ENCODE measurements around the gene MED27. TPM values are rescaled to one million over a fixed set of nuclear protein-coding genes. Genes with fewer than 3 reads are reported as not detected.

Gene MED27
- total and polyA plus RNA-seq, 9 of the 15 experiments (the other 6 are each of a cell fraction or from before 2014, with no cell fraction given), result 24.4 to 91.0 (median 36.1) TPM

GRCh38 chr9:131950487-131950886, 129.2 kb downstream of the MED27 start:
- ATAC-seq (no peak), DNase-seq (ENCODE audit: extremely low read depth in 1 of 4, low spot score in 3 of 4) (no peak), FAIRE-seq (no peak)
- no peaks in the 10 kb centered on the region for H3K79me2 ChIP-seq (ENCODE audit: control insufficient read depth, insufficient read depth, low read length)
- no peak overlapping the region for H3K4me2 ChIP-seq (ENCODE audit: insufficient read depth, low read length)
- no peak overlapping the region for H2AFZ ChIP-seq (ENCODE audit: low read depth, low read length)
- no peaks in the 10 kb centered on the region for H4K20me1 ChIP-seq (replicated peaks; ENCODE audit: control insufficient read depth, insufficient read depth, low read length)
- H3K9ac ChIP-seq (ENCODE audit: insufficient read depth in 1 of 2, low read depth in 2 of 2, low read length in 2 of 2), result no peak overlapping the region
- no peaks in the 10 kb centered on the region; the same call in 2 of the 3 replicates for H3K36me3 ChIP-seq (ENCODE audit: control insufficient read depth, insufficient read depth, low read length)
- H3K27ac ChIP-seq (ENCODE audit: extremely low read depth, low read depth, low read length), result no peak overlapping the region
- POLR2A ChIA-PET, result no interaction called here
- BruUV-seq (replicated peaks), result no TSS peak
- WGBS (ENCODE audit: insufficient coverage, low coverage, missing lambda C conversion rate), result 75% methylated on average over 9 of the region's 9 CpGs
- in situ Hi-C loops (cut with MboI) (no loop called here), intact Hi-C loops (cut with micrococcal nuclease) (no loop called here)
- CTCF ChIA-PET (ENCODE audit: low intra/inter-chr PET ratio), result no interaction called here
- H3K27me3 ChIP-seq (ENCODE audit: control insufficient read depth in 2 of 2, insufficient read depth in 2 of 2, low read length in 2 of 2), result no peaks in the 10 kb centered on the region
- no peaks in the 10 kb centered on the region for H3K9me1 ChIP-seq (ENCODE audit: control insufficient read depth, insufficient read depth, low read length)
- H3K4me3 ChIP-seq, result no peak overlapping the region
- H3K9me3 ChIP-seq (replicated peaks; ENCODE audit: control insufficient read depth, insufficient read depth, low read depth, low read length), result no peaks in the 10 kb centered on the region
- H3K4me1 ChIP-seq (replicated peaks in 1 of 2; ENCODE audit: control insufficient read depth in 2 of 2, insufficient read depth in 2 of 2, low read length in 2 of 2), result no peaks in the 10 kb centered on the region
- no peak for TF ChIP-seq NFIX (CRISPR knock-in tag; IDR thresholded peaks at IDR 0.05; ENCODE audit: low read depth)
- no peak for TF ChIP-seq CCAR2 (IDR thresholded peaks at IDR 0.05; ENCODE audit: low read depth, low read length)
- no peak for TF ChIP-seq ASH1L (IDR thresholded peaks at IDR 0.05; ENCODE audit: borderline replicate concordance, low read depth, partially characterized antibody)
- TF ChIP-seq ZNF586 (CRISPR knock-in tag; conservative IDR thresholded peaks at IDR 0.05), result no peak
- no peak for TF ChIP-seq CHD4 (IDR thresholded peaks at IDR 0.05; ENCODE audit: insufficient read depth, insufficient replicate concordance, low read depth, low read length, poor library complexity, severe bottlenecking)
- no peak for TF ChIP-seq BCLAF1 (IDR thresholded peaks at IDR 0.05; ENCODE audit: borderline replicate concordance in 1 of 2, control insufficient read depth in 1 of 2, low read depth in 2 of 2, low read length in 1 of 2)
- TF ChIP-seq, protein P1, sequence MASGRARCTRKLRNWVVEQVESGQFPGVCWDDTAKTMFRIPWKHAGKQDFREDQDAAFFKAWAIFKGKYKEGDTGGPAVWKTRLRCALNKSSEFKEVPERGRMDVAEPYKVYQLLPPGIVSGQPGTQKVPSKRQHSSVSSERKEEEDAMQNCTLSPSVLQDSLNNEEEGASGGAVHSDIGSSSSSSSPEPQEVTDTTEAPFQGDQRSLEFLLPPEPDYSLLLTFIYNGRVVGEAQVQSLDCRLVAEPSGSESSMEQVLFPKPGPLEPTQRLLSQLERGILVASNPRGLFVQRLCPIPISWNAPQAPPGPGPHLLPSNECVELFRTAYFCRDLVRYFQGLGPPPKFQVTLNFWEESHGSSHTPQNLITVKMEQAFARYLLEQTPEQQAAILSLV (tag; IDR thresholded peaks at IDR 0.05), result no peak
- no peak for TF ChIP-seq SIRT6 (IDR thresholded peaks at IDR 0.05; ENCODE audit: low read depth, low read length)
- TF ChIP-seq STAT5B (CRISPR knock-in tag; IDR thresholded peaks at IDR 0.05), result no peak
- no peak for TF ChIP-seq ZNF280A (IDR thresholded peaks at IDR 0.05; ENCODE audit: low read depth, partially characterized antibody)
- TF ChIP-seq PYGO2 (tag; IDR thresholded peaks at IDR 0.05), result no peak
- no peak for TF ChIP-seq ZNF77 (CRISPR knock-in tag; IDR thresholded peaks at IDR 0.05)
- TF ChIP-seq E4F1 (CRISPR knock-in tag; IDR thresholded peaks at IDR 0.05; ENCODE audit: borderline replicate concordance), result no peak
- TF ChIP-seq ZNF431 (CRISPR knock-in tag; IDR thresholded peaks at IDR 0.05), result no peak
- no peak for TF ChIP-seq TCF3 (CRISPR knock-in tag; IDR thresholded peaks at IDR 0.05)

Measured in K562 (cell line).